GM12878 (cell line): ENCODE results near the gene WASF2. TPM values are rescaled to one million over a fixed set of nuclear protein-coding genes. Genes with fewer than 3 reads are reported as not detected.

Source experiments
- ATAC-seq: fragments of 200-7000 bp; cut with Tn5 transposase; 3 replicates; pipeline ENCODE4 v1.9.1; 2020; ENCODE audit warnings: mild to moderate bottlenecking, moderate library complexity
- BruUV-seq: library from RNA; stranded (reverse); fragments of 400-500 nt; replicated peaks from 2 replicates; lab custom pipeline; 2021; lab: Mats Ljungman, UMichigan
- CTCF ChIA-PET: fragments of 300-600 bp; sonication (Branson Sonifier 250); formaldehyde crosslinking; extraction: SDS; loops from one replicate; lab custom pipeline; 2021; ENCODE audit warnings: inconsistent platforms; lab: Yijun Ruan, JAX
- POLR2A ChIA-PET: fragments of 350-600 bp; formaldehyde crosslinking; extraction: SDS; loops from one replicate; lab custom pipeline; 2021; ENCODE audit warnings: inconsistent platforms; lab: Charles Lee
- RAD21 ChIA-PET: fragments of 300-600 bp; sonication (Branson Sonifier 250); formaldehyde crosslinking; loops from one replicate; lab custom pipeline; 2023; ENCODE audit warnings: antibody characterized with exemption; ENCODE audit not compliant: unreplicated experiment; lab: Charles Lee
- SMC1A ChIA-PET: fragments of 300-600 bp; sonication (Branson Sonifier 250); formaldehyde crosslinking; loops from one replicate; lab custom pipeline; 2023; ENCODE audit not compliant: unreplicated experiment, uncharacterized antibody; lab: Charles Lee
- DNase-seq: peaks from one replicate; pipeline ENCODE4 v3.0.0-alpha.2; 2011; ENCODE audit warnings: low read depth, low spot score
- FAIRE-seq: peaks from 3 replicates; lab custom pipeline; 2011; peaks lifted over from hg19 to GRCh38; lab: Jason Lieb, UNC
- H2AFZ ChIP-seq: 2 replicates; pipeline ENCODE4 v1.6.0; 2011; ENCODE audit warnings: low read depth, low read length, control low read depth; ENCODE audit not compliant: control insufficient read depth
- H3K27ac ChIP-seq: 2 replicates; pipeline ENCODE4 v1.5.1; 2011; ENCODE audit warnings: control low read depth; ENCODE audit not compliant: control insufficient read depth, insufficient read depth
- H3K27me3 ChIP-seq, 2 experiments: replicated peaks in 1 of 2; 2 replicates each; pipeline versions ENCODE4 v1.6.0 to v1.6.1; 2011; ENCODE audit warnings: low read length in 1 of 2; ENCODE audit not compliant: control insufficient read depth in 2 of 2, insufficient read depth in 2 of 2
- H3K36me3 ChIP-seq, 2 experiments: 2 replicates each; pipeline ENCODE4 v1.5.1; 2011; ENCODE audit warnings: low read length in 1 of 2; ENCODE audit not compliant: control insufficient read depth in 2 of 2, insufficient read depth in 2 of 2
- H3K4me1 ChIP-seq: 2 replicates; pipeline ENCODE4 v1.6.1; 2011; ENCODE audit warnings: mild to moderate bottlenecking, low read length, moderate library complexity, mixed read lengths; ENCODE audit not compliant: control insufficient read depth, insufficient read depth
- H3K4me2 ChIP-seq: 2 replicates; pipeline ENCODE4 v1.6.0; 2011; ENCODE audit warnings: control low read depth; ENCODE audit not compliant: control insufficient read depth, insufficient read depth
- H3K4me3 ChIP-seq: fragments of 200-600 bp; sonication (generic); 2 replicates; pipeline ENCODE4 v1.5.1; 2016
- H3K79me2 ChIP-seq: 2 replicates; pipeline ENCODE4 v1.6.0; 2011; ENCODE audit warnings: low read length; ENCODE audit not compliant: control insufficient read depth, insufficient read depth
- H3K9ac ChIP-seq: 2 replicates; pipeline ENCODE4 v1.8.0; 2011; ENCODE audit warnings: low read length, control low read depth, mixed read lengths; ENCODE audit not compliant: control insufficient read depth, insufficient read depth
- H3K9me3 ChIP-seq: replicated peaks from 3 replicates; pipeline ENCODE4 v1.5.1; 2011; ENCODE audit warnings: mild to moderate bottlenecking, low read length; ENCODE audit not compliant: control insufficient read depth, insufficient read depth
- H4K20me1 ChIP-seq: 2 replicates; pipeline ENCODE4 v1.6.0; 2011; ENCODE audit not compliant: control insufficient read depth, insufficient read depth
- ASH2L ChIP-seq: fragments of 300-600, 200-600 bp; sonication (generic); IDR thresholded peaks from 2 replicates; pipeline ENCODE4 v1.6.1; 2017; ENCODE audit warnings: low read depth, mild to moderate bottlenecking, borderline replicate concordance
- ATF7 ChIP-seq: fragments of 450-650 bp; IDR thresholded peaks from 2 replicates; pipeline ENCODE4 v1.6.1; 2016; ENCODE audit warnings: low read depth, mild to moderate bottlenecking
- BCL3 ChIP-seq: IDR thresholded peaks from 2 replicates; pipeline ENCODE4 v1.6.1; 2011; ENCODE audit warnings: borderline replicate concordance, low read depth, mild to moderate bottlenecking, moderate library complexity, low read length; ENCODE audit not compliant: insufficient read depth, poor library complexity, severe bottlenecking
- CHD4 ChIP-seq: fragments of 200-600 bp; sonication (generic); IDR thresholded peaks from 2 replicates; pipeline ENCODE4 v1.6.1; 2016; ENCODE audit warnings: mild to moderate bottlenecking
- EGR1 ChIP-seq, 2 experiments: IDR thresholded peaks; 1 replicate in 1 of 2; 2 replicates in 1 of 2; pipeline ENCODE4 v1.6.1; 2011 to 2012; ENCODE audit warnings: low read depth in 2 of 2, low read length in 2 of 2, borderline replicate concordance in 1 of 2, mild to moderate bottlenecking in 1 of 2, moderate library complexity in 1 of 2
- EP300 ChIP-seq, 2 experiments: fragments of 150-350 bp in 1 of 2; IDR thresholded peaks; 2 replicates each; pipeline ENCODE4 v1.6.1; 2011 to 2012; ENCODE audit warnings: low read depth in 2 of 2, low read length in 2 of 2, borderline replicate concordance in 1 of 2, improper control_type of control experiment in 1 of 2, inconsistent platforms in 1 of 2; ENCODE audit not compliant: control insufficient read depth in 1 of 2
- IKZF2 ChIP-seq, 2 experiments: fragments of 450-650 bp; IDR thresholded peaks; 2 replicates each; pipeline ENCODE4 v1.6.1; 2017; ENCODE audit warnings: mild to moderate bottlenecking in 2 of 2, moderate library complexity in 2 of 2
- MTA2 ChIP-seq: fragments of 450-650 bp; IDR thresholded peaks from 2 replicates; pipeline ENCODE4 v1.6.1; 2016; ENCODE audit warnings: low read depth, mild to moderate bottlenecking, moderate library complexity
- NBN ChIP-seq: fragments of 450-650 bp; IDR thresholded peaks from 2 replicates; pipeline ENCODE4 v1.6.1; 2016
- NFYB ChIP-seq: IDR thresholded peaks from 2 replicates; pipeline ENCODE4 v1.6.1; 2011; ENCODE audit warnings: low read depth, mild to moderate bottlenecking, low read length, improper control_type of control experiment, moderate library complexity; ENCODE audit not compliant: insufficient read depth
- POLR2AphosphoS2 ChIP-seq: IDR thresholded peaks from 2 replicates; pipeline ENCODE4 v1.6.1; 2011; ENCODE audit warnings: low read depth, mild to moderate bottlenecking, low read length, improper control_type of control experiment, moderate library complexity
- RAD21 ChIP-seq: IDR thresholded peaks from 2 replicates; pipeline ENCODE4 v1.6.1; 2011; ENCODE audit warnings: mild to moderate bottlenecking, low read depth, low read length, moderate library complexity; ENCODE audit not compliant: insufficient read depth
- RELA ChIP-seq: fragments of 450-650 bp; IDR thresholded peaks from 2 replicates; pipeline ENCODE4 v1.8.0; 2014; ENCODE audit warnings: borderline replicate concordance; ENCODE audit not compliant: partially characterized antibody
- SMAD1 ChIP-seq: fragments of 450-650 bp; IDR thresholded peaks from 2 replicates; pipeline ENCODE4 v1.6.1; 2018; ENCODE audit warnings: mild to moderate bottlenecking, low read depth; ENCODE audit not compliant: partially characterized antibody
- SMC3 ChIP-seq: IDR thresholded peaks from 2 replicates; pipeline ENCODE4 v1.6.1; 2011; ENCODE audit warnings: low read length, improper control_type of control experiment, borderline replicate concordance
- SP1 ChIP-seq: IDR thresholded peaks from one replicate; pipeline ENCODE4 v1.6.1; 2011; ENCODE audit warnings: low read depth, low read length
- TCF7 ChIP-seq: IDR thresholded peaks from 2 replicates; pipeline ENCODE4 v1.6.1; 2014; ENCODE audit warnings: antibody characterized with exemption, borderline replicate concordance
- YY1 ChIP-seq: IDR thresholded peaks from 2 replicates; pipeline ENCODE4 v1.6.1; 2011; ENCODE audit warnings: low read depth, mild to moderate bottlenecking, low read length
- WGBS: methylation state at CpG from one replicate; pipeline ENCODE4 v1.1.6; 2016; ENCODE audit warnings: low lambda C conversion rate; ENCODE audit not compliant: insufficient replicate concordance, insufficient coverage; ENCODE audit errors: missing lambda C conversion rate; 5-methylcytosine and 5-hydroxymethylcytosine counted together
- in situ Hi-C: fragments of 300-500 bp; cut with MboI; formaldehyde crosslinking; loops from 9 replicates; pipeline ENCODE4 v1.14.3; 2018; ENCODE audit warnings: mixed read lengths
- intact Hi-C: fragments of 100-400 bp; cut with micrococcal nuclease; formaldehyde crosslinking; loops from one replicate; pipeline ENCODE4 v1.14.2; 2022; ENCODE audit not compliant: unreplicated experiment
- polyA plus RNA-seq, 11 experiments: library from polyadenylated mRNA; depleted of rRNA in 4 of 11; unstranded in 6 of 11; stranded (reverse) in 5 of 11; fragments of >200 nt; fragmentation: Nextera tagmentation in 4 of 11; fragmentation: Illumina TruSeq in 1 of 11; extraction: Ambion mirVana in 4 of 11; extraction: Trizol in 1 of 11; gene quantifications; 1 replicate in 1 of 11; 2 replicates in 10 of 11; pipeline versions ENCODE4 v1.2.1 to v1.2.3, GENCODE V29; 2011 to 2016; ENCODE audit warnings: inconsistent platforms in 2 of 11, missing spikeins in 2 of 11, low read depth in 1 of 11
- total RNA-seq, 4 experiments: library from RNA; depleted of rRNA in 3 of 4; stranded (reverse); fragments of >200 nt in 3 of 4; fragmentation: Illumina TruSeq in 1 of 4; extraction: Trizol in 1 of 4; gene quantifications; 2 replicates each; pipeline versions ENCODE4 v1.2.1 to v1.2.3, GENCODE V29; 2013 to 2021
- TF ChIP-seq, protein P1 (sequence below): fragments of 450-650 bp; IDR thresholded peaks from 2 replicates; pipeline ENCODE4 v1.6.1; 2016; ENCODE audit warnings: mild to moderate bottlenecking

The WASF2 gene
- total and polyA plus RNA-seq, 10 of the 15 experiments (the other 5 are each of a cell fraction or from before 2014, with no cell fraction given), result 7.0 to 111 (median 37.1) TPM

DNA sequence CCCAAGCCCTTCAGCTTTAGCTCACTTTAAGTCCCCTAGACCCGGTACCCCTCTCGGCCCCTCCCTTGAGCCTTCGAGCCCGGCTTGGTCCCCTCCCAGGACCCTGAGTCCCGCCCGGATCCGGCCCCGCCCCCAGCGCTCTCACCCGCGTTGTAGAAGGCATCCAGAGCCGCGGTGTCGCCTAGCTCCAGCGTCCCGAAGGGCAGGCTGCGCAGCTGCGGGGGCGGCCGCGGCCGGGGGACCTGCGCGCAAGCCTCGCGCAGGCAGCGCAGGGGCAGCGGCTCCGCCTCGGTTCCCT, 123.9 kb downstream of the WASF2 start (continued):
- no peak for TF ChIP-seq ASH2L
- no peak for TF ChIP-seq TCF7
- TF ChIP-seq POLR2AphosphoS2, result no peak
- peak in 1 of 2 experiments; percentile 91; a peak in 2 of 3 replicates for TF ChIP-seq EGR1 (IDR thresholded peaks at IDR 0.05; ENCODE audit: borderline replicate concordance in 1 of 2, low read depth in 2 of 2, low read length in 2 of 2)
- no peak for TF ChIP-seq RAD21
- 0 out of 2 replicates have a peak, but pooled peaks have one; percentile 2 for TF ChIP-seq NBN

- H3K9me3 ChIP-seq, result no peaks in the 10 kb centered on the region
- intact Hi-C loops, result loop anchor here (5.0 kb wide), 1 partner anchor 43 kb away; the partner anchor contains the start of gene TMEM222
- WGBS, result 4% methylated on average over 33 of the region's 40 CpGs
- no peak overlapping the region for H3K9ac ChIP-seq
- RAD21 ChIA-PET, result interaction anchor here (0.6 to 2.1 kb wide), 17 partner anchors 8 to 641 kb away, joined by 3 to 16 read pairs (median 5); partner anchors contain the start of genes AHDC1 and CD164L2
- POLR2A ChIA-PET, result interaction anchor here (0.5 to 1.5 kb wide), 11 partner anchors 22 to 1060 kb away, joined by 3 to 8 read pairs (median 4); partner anchors contain the start of genes IFI6 and SYTL1
- H3K4me2 ChIP-seq, result peak overlapping the region; percentile 88
- H3K4me3 ChIP-seq, result peak overlapping the region; percentile 76
- H3K27me3 ChIP-seq, result no peaks in the 10 kb centered on the region
- SMC1A ChIA-PET, result interaction anchor here (0.6 to 3.3 kb wide), 10 partner anchors 8 to 266 kb away, joined by 3 to 27 read pairs (median 4); partner anchors contain the start of gene SYTL1
- DNase-seq, result no peak
- no TSS peak for BruUV-seq
- H3K4me1 ChIP-seq, result peaks cover 15% of the 10 kb centered on the region
- H2AFZ ChIP-seq, result peak overlapping the region; percentile 90
- in situ Hi-C loops, result no loop called here
- H4K20me1 ChIP-seq, result no peaks in the 10 kb centered on the region; the same call in 1 of the 2 replicates
- H3K79me2 ChIP-seq, result no peaks in the 10 kb centered on the region
- no peak overlapping the region for H3K27ac ChIP-seq
- ATAC-seq, result peak; percentile 83
- FAIRE-seq, result peak; percentile 85
- H3K36me3 ChIP-seq, result no peaks in the 10 kb centered on the region
- CTCF ChIA-PET, result interaction anchor here (0.9 to 4.7 kb wide), 21 partner anchors 9 to 241 kb away, joined by 3 to 40 read pairs (median 5); partner anchors contain the start of genes AHDC1 and SYTL1
- TF ChIP-seq EGR1 (IDR thresholded peaks at IDR 0.05; ENCODE audit: borderline replicate concordance in 1 of 2, low read depth in 2 of 2, low read length in 2 of 2) (peak in 1 of 2 experiments; percentile 34; a peak in 1 of 3 replicates), BCL3 (peak; percentile 84), ASH2L (no peak), EP300 (IDR thresholded peaks at IDR 0.05; ENCODE audit: borderline replicate concordance in 1 of 2, control insufficient read depth in 1 of 2, low read depth in 2 of 2, low read length in 2 of 2) (0 out of 4 replicates have a peak, but pooled peaks of 1 of the 2 experiments have one; percentile 18), YY1 (peak; percentile 46; the same call in 1 of the 2 replicates), SMAD1 (no peak), SP1 (peak; percentile 61), IKZF2 (IDR thresholded peaks at IDR 0.05) (0 out of 4 replicates have a peak, but pooled peaks of 1 of the 2 experiments have one; percentile 22), RELA (no peak), MTA2 (peak; percentile 27; the same call in 1 of the 2 replicates), ATF7 (peak; percentile 43; the same call in 1 of the 2 replicates), CHD4 (no peak), SMC3 (no peak), NFYB (no peak)
- TF ChIP-seq, protein P1, sequence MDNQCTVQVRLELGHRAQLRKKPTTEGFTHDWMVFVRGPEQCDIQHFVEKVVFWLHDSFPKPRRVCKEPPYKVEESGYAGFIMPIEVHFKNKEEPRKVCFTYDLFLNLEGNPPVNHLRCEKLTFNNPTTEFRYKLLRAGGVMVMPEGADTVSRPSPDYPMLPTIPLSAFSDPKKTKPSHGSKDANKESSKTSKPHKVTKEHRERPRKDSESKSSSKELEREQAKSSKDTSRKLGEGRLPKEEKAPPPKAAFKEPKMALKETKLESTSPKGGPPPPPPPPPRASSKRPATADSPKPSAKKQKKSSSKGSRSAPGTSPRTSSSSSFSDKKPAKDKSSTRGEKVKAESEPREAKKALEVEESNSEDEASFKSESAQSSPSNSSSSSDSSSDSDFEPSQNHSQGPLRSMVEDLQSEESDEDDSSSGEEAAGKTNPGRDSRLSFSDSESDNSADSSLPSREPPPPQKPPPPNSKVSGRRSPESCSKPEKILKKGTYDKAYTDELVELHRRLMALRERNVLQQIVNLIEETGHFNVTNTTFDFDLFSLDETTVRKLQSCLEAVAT, result peak; percentile 61; the same call in 1 of the 2 replicates
Measured at GRCh38 chr1:27365372-27366112, 124.4 kb downstream of the WASF2 start.
